IPS-NIHi7 (cell line): Measurements from ENCODE around the gene LDAH.
"Not testable (repeated sequence)": the region's sequence is repeated elsewhere in the genome, so short reads cannot be mapped to it uniquely, and the experiment has no call there.

ENCODE experiments used
- DNase-seq: peaks from one replicate; pipeline ENCODE4 v3.0.0; 2012; ENCODE audit warnings: mixed read lengths; ENCODE audit errors: extremely low spot score

Gene LDAH

GRCh38 chr2:20723543-20723942, 99.4 kb downstream of the LDAH start:
- DNase-seq, result no peak

DNA sequence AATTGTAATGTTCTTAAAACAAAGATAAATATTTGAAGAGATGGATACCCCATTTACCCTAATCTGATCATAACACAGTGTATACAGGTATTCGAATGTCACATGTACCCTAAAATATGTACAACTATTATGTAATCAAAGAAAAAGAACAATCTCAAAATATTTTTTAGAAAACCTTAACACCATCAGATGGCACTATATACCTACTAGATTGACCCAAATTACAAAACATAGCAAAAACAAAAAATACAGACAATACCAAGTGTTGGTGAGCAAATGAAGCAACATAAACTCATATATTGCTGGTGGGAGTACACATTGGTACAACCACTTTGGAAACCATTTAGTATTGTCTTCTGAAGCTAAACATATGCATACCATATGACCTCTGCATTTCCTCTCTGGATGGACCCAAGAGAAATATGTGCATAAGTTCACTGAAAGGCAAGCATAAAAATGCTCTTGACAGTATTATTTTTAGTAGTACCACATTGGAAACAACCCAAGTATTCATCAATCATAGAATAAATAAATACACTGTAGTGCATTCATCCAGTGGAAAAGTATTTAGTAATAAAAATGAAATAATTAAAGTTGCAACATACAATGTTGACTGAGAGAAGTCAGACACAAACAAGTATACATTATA, 100.2 kb downstream of the LDAH start:
- DNase-seq, result no peak

DNA sequence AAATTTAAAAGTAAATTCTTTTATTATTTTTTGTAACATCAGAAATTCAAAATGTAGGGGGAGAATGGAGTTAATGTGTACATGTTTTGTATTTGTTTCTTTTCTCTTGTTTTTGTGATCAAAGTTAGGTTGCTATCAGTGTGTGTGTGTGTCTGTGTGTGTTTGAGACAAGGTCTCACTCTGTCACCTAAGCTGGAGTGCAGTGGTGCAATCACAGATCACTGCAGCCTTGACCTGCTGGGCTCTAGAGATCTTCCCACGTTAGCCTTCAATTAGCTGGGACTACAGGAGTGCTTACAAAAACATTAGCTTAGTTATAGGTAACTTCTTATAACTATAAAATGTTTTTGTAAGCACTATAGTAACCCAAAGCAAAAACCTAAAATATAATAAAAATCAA, 105.3 kb downstream of the LDAH start:
- DNase-seq, result no peak

DNA sequence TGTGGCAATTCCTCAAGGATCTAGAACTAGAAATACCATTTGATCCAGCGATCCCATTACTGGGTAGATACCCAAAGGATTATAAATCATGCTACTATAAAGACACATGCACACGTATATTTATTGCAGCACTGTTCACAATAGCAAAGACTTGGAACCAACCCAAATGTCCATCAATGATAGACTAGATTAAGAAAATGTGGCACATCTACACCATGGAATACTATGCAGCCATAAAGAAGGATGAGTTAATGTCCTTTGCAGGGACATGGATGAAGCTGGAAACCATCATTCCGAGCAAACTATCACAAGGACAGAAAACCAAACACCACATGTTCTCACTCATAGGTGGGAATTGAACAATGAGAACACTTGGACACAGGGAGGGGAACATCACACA, 106.7 kb downstream of the LDAH start:
- DNase-seq, result not testable (repeated sequence)

DNA sequence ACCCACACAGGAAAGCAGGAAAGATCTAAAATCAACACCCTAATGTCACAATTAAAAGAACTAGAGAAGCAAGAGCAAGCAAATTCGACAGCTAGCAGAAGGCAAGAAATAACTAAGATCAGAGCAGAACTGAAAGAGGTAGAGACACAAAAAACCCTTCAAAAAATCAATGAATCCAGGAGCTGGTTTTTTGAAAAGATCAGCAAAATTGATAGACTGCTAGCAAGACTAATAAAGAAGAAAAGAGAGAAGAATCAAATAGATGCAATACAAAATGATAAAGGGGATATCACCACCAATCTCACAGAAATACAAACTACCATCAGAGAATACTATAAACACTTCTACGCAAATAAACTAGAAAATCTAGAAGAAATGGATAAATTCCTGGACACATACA, 108.5 kb downstream of the LDAH start:
- not testable (repeated sequence) for DNase-seq

DNA sequence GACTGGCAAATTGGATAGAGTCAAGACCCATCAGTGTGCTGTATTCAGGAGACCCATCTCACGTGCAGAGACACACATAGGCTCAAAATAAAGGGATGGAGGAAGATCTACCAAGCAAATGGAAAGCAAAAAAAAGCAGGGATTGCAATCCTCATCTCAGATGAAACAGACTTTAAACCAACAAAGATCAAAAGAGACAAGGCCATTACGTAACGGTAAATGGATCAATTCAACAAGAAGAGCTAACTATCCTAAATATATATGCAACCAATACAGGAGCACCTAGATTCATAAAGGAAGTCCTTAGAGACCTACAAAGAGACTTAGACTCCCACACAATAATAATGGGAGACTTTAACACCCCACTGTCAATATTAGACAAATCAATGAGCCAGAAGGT, 109.3 kb downstream of the LDAH start:
- not testable (repeated sequence) for DNase-seq

- DNase-seq, result not testable (repeated sequence)
Observed at GRCh38 chr2:20711641-20712040, 111.3 kb downstream of the LDAH start.

DNA sequence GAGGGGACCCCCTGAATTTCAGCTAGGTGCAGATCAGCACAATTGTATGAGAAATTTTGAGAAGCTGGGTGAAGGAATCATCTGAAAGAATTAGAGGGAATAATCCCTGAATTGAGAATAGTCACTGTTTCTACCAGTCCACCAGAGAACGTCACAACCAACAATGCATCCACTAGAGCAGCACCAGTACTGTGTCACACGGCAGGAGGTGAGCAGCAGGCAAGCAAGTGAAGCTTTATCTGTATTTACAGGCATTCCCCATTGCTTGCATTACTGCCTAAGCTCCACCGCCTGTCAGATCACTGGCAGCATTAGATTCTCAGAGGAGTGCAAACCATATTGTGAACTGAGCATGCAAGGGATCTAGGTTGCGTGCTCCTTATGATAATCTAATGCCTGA, 115.3 kb downstream of the LDAH start:
- DNase-seq, result no peak

GRCh38 chr2:20706786-20707185, 116.1 kb downstream of the LDAH start:
- no peak for DNase-seq

DNA sequence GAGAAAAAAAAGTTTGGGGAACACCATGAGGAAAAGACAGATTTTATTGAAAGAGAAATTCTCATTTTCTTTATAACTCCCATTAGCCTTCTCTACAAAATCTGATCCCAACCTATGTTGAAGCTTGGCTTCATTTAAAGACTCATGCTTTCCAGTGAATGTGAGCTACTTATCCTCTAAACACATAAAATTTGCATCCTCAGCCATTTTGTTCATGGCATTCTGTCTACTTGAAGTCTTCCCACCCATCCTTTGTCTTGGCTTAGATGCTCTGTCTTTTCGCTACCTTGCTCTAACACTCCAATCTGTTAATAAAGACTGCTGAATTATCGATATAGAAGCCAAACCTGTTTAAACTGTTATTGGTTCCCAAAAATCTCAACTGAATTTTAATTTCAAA, 116.7 kb downstream of the LDAH start:
- DNase-seq, result no peak

DNA sequence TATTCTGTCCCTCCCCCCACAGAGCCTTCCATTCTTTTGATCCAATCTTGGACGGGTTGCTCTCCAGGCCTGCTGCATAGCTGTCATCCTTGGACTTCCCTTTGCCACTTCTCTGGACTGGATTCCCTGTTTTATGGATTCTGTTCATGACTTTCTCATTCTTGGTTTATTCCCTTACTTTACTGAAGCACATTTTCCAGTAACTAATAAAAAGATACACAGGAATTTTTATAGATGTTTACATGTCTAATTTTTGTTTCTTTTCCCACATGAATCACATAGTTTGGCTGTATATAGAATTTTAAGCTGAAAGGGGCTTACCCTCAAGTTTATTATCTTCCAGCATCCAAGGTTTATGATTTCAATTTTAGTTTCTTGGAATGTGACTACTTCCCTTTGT, 118.0 kb downstream of the LDAH start:
- no peak for DNase-seq

DNA sequence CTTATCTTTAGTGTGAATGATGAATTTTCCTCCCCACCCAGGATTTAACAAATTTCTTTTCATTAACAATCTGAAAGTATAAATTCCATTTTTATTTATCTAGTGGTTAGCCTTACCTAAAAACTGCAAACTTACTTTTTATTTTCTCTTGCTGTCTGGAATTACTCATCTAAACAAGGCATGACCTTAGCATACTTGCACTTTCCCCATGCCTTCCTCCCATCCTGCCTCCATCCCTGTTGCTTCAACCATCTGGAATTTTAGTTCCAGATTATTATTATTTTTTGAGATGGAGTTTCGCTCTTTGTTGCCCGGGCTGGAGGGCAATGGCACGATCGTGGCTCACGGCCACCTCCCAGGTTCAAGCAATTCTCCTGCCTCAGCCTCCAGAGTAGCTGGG, 120.3 kb downstream of the LDAH start:
- no peak for DNase-seq

GRCh38 chr2:20698916-20699613, 123.8 kb downstream of the LDAH start:
- DNase-seq, result no peak

DNA sequence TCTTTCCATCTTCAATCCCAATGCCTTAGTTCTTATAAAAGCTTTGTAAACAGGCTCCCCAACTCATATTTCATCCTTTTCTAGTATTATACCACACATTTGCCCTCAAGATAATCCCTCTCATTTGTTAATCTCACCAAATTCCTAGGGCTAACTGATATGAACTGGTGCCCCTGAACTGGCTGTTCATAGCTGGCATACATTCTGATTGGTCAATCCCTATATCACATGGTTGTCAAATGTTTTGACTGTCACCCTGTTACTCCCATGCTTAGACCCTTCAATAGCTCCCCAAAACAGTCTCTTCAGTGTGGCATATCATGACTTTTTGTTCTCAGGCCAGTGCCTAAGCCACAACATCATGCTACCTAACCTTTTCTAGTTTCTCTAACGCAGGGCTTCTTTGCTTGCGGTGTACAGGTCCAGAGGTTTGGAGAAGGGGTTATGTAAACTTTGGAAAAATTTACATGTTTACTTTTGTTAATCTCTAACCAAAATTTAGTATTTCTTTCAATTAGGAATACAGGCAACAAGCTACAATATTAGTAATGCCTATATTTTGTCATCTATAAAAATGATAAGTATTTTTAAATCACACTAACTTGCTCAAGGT, 125.5 kb downstream of the LDAH start:
- no peak for DNase-seq

DNA sequence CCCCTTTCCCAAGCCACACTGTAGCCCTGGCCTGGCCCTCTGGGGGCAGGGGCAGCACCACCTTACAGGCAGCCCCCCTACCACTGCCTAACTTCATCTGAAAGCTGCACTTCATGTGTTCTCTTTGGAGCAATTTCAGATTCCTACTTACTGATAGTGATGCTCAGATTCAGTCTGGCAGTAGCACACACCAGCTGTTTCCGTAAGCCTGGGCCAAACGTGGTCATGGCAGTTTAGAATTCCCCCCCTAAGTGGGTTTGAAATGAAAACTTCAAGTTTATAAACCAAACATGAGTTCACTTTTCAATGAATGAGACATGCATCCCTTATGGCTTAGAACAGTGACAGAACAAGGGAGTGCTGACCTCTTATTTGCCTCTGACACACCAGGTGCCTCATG, 126.5 kb downstream of the LDAH start:
- DNase-seq, result no peak

DNA sequence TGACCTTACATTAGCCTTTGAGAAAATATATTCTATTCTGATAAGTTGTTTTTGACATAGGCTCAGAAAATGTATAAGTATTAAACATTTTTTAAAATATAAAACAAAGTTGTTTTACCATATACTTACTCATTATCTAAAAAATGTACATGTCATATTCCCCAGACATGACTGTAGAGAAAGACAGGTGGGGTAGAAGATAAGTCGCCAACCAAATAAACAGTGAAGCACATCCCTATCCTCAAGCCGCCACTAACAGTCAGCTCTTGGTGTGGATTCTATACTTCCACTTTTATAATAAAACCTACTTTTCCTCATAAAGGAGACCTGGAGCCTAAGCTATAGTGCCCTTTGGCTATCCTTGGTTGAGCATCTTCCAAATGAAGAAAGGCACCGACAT, 129.6 kb downstream of the LDAH start:
- DNase-seq, result no peak

- DNase-seq, result no peak
Observed at GRCh38 chr2:20692081-20692480, 130.8 kb downstream of the LDAH start.

GRCh38 chr2:20691076-20691734, 131.7 kb downstream of the LDAH start:
- DNase-seq, result no peak

- no peak for DNase-seq
Observed at GRCh38 chr2:20689428-20690264, 133.3 kb downstream of the LDAH start.

- DNase-seq, result no peak
Observed at GRCh38 chr2:20687260-20687832, 135.6 kb downstream of the LDAH start.

- no peak for DNase-seq
Observed at GRCh38 chr2:20684581-20685063, 138.3 kb downstream of the LDAH start.
